Measurements from ENCODE around the gene RAG2. TPM values are rescaled to one million over a fixed set of nuclear protein-coding genes. Genes with fewer than 3 reads are reported as not detected.

Gene RAG2
- total RNA-seq, 1 experiment from 2014 or later = not detected

- Histone ChIP-seq H3K4ac (ENCODE audit: low read depth, low read length) (no peak within 1 kb of the TSS), H3K79me2 (ENCODE audit: insufficient read depth, low read length) (no peaks in the 10 kb centered on the region), H4K8ac (replicated peaks; ENCODE audit: insufficient read length, low read depth, low read length) (no peak within 1 kb of the TSS), H3K27ac (ENCODE audit: insufficient read length, low read depth, low read length) (no peak within 1 kb of the TSS), H3K4me1 (ENCODE audit: insufficient read depth, low read length) (no peaks in the 10 kb centered on the region), H3K9me3 (ENCODE audit: control insufficient read depth, low read depth, low read length) (no peaks in the 10 kb centered on the region), H2BK15ac (ENCODE audit: low read depth, low read length) (no peak within 1 kb of the TSS), H2AK5ac (ENCODE audit: insufficient read length, low read length) (no peak within 1 kb of the TSS), H3T11ph (ENCODE audit: low read length) (no peak within 1 kb of the TSS), H4K20me1 (ENCODE audit: control insufficient read depth, insufficient read depth, insufficient read length) (no peaks in the 10 kb centered on the region), H3K79me1 (ENCODE audit: insufficient read depth, low read depth, low read length, poor library complexity, severe bottlenecking) (no peaks in the 10 kb centered on the region), H3K4me2 (ENCODE audit: insufficient read depth, insufficient read length, low read length) (peak within 1 kb of the TSS; percentile 57), H2AFZ (ENCODE audit: low read length) (peak within 1 kb of the TSS; percentile 76), H3K23ac (ENCODE audit: insufficient read length, low read depth, low read length) (no peak within 1 kb of the TSS), H3K14ac (ENCODE audit: insufficient read depth, low read length) (peak within 1 kb of the TSS; percentile 87; the same call in 1 of the 2 replicates), H2BK20ac (ENCODE audit: low read depth, low read length, poor library complexity, severe bottlenecking) (no peak within 1 kb of the TSS), H2BK12ac (ENCODE audit: insufficient read length, low read depth, low read length) (no peak within 1 kb of the TSS), H4K5ac (ENCODE audit: insufficient read length, low read depth, low read length) (no peak within 1 kb of the TSS), H3K9ac (ENCODE audit: extremely low read depth, insufficient read length, low read length) (peak within 1 kb of the TSS; percentile 62), H2BK5ac (ENCODE audit: insufficient read length, low read length) (no peak within 1 kb of the TSS), H3K27me3 (ENCODE audit: insufficient read depth, low read length) (no peaks in the 10 kb centered on the region), H4K91ac (ENCODE audit: insufficient read length, low read depth, low read length) (no peak within 1 kb of the TSS), H3K18ac (ENCODE audit: insufficient read length, low read depth, low read length) (peak within 1 kb of the TSS; percentile 81), H3K56ac (ENCODE audit: insufficient read length, low read depth, low read length) (no peak within 1 kb of the TSS), H2BK120ac (ENCODE audit: low read depth, low read length, poor library complexity, severe bottlenecking) (no peak within 1 kb of the TSS), H3K23me2 (ENCODE audit: insufficient read length, low read depth, low read length, poor library complexity, severe bottlenecking) (no peaks in the 10 kb centered on the region)
- no CpG with 5 or more reads among the region's 29 CpGs for WGBS (ENCODE audit: extremely low coverage, insufficient read length, low lambda C conversion rate)
- Mint-ChIP-seq H3K27me3 (ENCODE audit: low read depth) (peaks cover 30% of the 10 kb centered on the region), H3K9me3 (no peaks in the 10 kb centered on the region), H3K27ac (peak within 1 kb of the TSS; percentile 72 to 87 (median 80)), H3K36me3 (ENCODE audit: insufficient read depth in 1 of 3, low read depth in 3 of 3) (no peaks in the 10 kb centered on the region), H3K4me3 (peak within 1 kb of the TSS; percentile 95 to 96), H3K4me1 (peaks cover 5 to 6% of the 10 kb centered on the region in 2 experiments)
- TF ChIP-seq CTCF (conservative IDR thresholded peaks at IDR 0.05) = no peak
- DNase-seq = peak; percentile 82
Observed at GRCh38 chr11:36594316-36594989, 3.6 kb downstream of the RAG2 start, which contains the start of gene IFTAP. IFTAP (plus strand) TSS chr11:36594502; CDS start chr11:36610104, 15,602 bp downstream.

Measured in H9 (cell line).